ENCODE data around the gene ZNF160. TPM values are rescaled to one million over a fixed set of nuclear protein-coding genes. Genes with fewer than 3 reads are reported as not detected.

Gene ZNF160
- polyA plus RNA-seq, 1 experiment = 9.0 TPM

GRCh38 chr19:53068834-53069233 is 34.4 kb downstream of the ZNF160 start:
- CTCF ChIA-PET = no interaction called here
- POLR2A ChIA-PET = no interaction called here
- no peaks in the 10 kb centered on the region for H3K27me3 ChIP-seq (ENCODE audit: control insufficient read depth, insufficient read depth, low read length)
- TF ChIP-seq CTCF (IDR thresholded peaks at IDR 0.05; ENCODE audit: insufficient read depth, low read depth, low read length) = no peak
- no peak for DNase-seq (ENCODE audit: low read depth)
- peaks cover 12% of the 10 kb centered on the region for H3K36me3 ChIP-seq (ENCODE audit: control insufficient read depth, insufficient read depth, low read length)
- no peak overlapping the region for H3K4me3 ChIP-seq (ENCODE audit: low read depth, low read length)

GRCh38 chr19:53068199-53068598 is 35.0 kb downstream of the ZNF160 start:
- TF ChIP-seq CTCF (IDR thresholded peaks at IDR 0.05; ENCODE audit: insufficient read depth, low read depth, low read length) = no peak
- DNase-seq (ENCODE audit: low read depth) = no peak
- CTCF ChIA-PET = no interaction called here
- Histone ChIP-seq H3K36me3 (ENCODE audit: control insufficient read depth, insufficient read depth, low read length) (peaks cover 9% of the 10 kb centered on the region), H3K27me3 (ENCODE audit: control insufficient read depth, insufficient read depth, low read length) (no peaks in the 10 kb centered on the region), H3K4me3 (ENCODE audit: low read depth, low read length) (no peak overlapping the region)
- POLR2A ChIA-PET = no interaction called here

GRCh38 chr19:53057904-53058580 is 45.2 kb downstream of the ZNF160 start:
- TF ChIP-seq CTCF (IDR thresholded peaks at IDR 0.05; ENCODE audit: insufficient read depth, low read depth, low read length) = no peak
- ChIA-PET POLR2A (no interaction called here), CTCF (no interaction called here)
- DNase-seq (ENCODE audit: low read depth) = no peak
- Histone ChIP-seq H3K27me3 (ENCODE audit: control insufficient read depth, insufficient read depth, low read length) (no peaks in the 10 kb centered on the region), H3K4me3 (ENCODE audit: low read depth, low read length) (peak overlapping the region; percentile 40), H3K36me3 (ENCODE audit: control insufficient read depth, insufficient read depth, low read length) (no peaks in the 10 kb centered on the region)

GRCh38 chr19:53055117-53055516 is 48.1 kb downstream of the ZNF160 start:
- CTCF ChIA-PET = no interaction called here

GRCh38 chr19:53047379-53047778 is 55.8 kb downstream of the ZNF160 start:
- POLR2A ChIA-PET = no interaction called here
- Histone ChIP-seq H3K4me3 (ENCODE audit: low read depth, low read length) (no peak overlapping the region), H3K27me3 (ENCODE audit: control insufficient read depth, insufficient read depth, low read length) (no peaks in the 10 kb centered on the region), H3K36me3 (ENCODE audit: control insufficient read depth, insufficient read depth, low read length) (no peaks in the 10 kb centered on the region)
- CTCF ChIA-PET = no interaction called here
- no peak for TF ChIP-seq CTCF (IDR thresholded peaks at IDR 0.05; ENCODE audit: insufficient read depth, low read depth, low read length)
- no peak for DNase-seq (ENCODE audit: low read depth)

More at GRCh38 chr19:53055117-53055516, 48.1 kb downstream of the ZNF160 start:
- no peak for TF ChIP-seq CTCF (IDR thresholded peaks at IDR 0.05; ENCODE audit: insufficient read depth, low read depth, low read length)
- Histone ChIP-seq H3K4me3 (ENCODE audit: low read depth, low read length) (no peak overlapping the region), H3K27me3 (ENCODE audit: control insufficient read depth, insufficient read depth, low read length) (no peaks in the 10 kb centered on the region), H3K36me3 (ENCODE audit: control insufficient read depth, insufficient read depth, low read length) (no peaks in the 10 kb centered on the region)
- no peak for DNase-seq (ENCODE audit: low read depth)
- POLR2A ChIA-PET = no interaction called here
